ENCODE results near the gene ATP9A.
"Not testable (repeated sequence)": the region's sequence is repeated elsewhere in the genome, so short reads cannot be mapped to it uniquely, and the experiment has no call there.

Gene ATP9A

DNA sequence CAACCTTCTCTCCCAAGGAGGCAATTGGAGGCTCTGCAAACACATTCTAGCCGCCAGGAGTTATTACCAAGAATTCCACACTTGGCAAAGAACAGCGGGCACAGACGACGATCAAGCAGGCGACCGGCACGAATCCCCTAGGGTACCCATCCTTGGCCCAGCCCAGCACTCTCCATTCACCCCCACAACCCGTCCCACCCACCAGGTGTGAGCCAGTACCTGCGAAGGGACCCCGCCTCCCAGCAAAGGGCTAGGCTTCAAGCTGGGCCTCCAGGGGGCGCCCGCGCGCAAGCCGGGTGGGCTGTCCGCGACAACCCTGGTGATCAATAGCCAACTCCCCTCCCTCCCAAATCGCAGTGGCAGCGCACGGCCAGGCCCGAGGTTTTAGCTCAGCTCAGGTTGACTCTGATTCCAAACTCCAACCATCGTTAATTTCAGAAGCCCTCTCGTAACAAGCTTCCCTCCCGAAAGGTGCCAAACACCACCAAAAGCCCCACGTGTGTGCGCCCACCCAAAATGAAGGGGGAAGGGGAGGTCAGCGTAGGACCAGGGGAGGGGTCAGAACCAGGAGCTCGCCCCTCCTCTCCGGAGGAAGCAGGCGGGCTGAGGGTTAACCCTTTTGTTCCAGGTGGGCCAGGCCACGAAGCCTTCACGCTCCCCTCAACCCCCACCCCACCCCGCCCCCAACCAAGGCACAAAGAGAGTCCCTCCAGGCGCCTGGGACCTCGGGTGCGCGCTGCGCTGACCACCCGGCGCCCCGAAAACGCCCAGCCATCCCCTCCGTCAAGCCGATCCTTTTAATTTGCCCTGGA is 32.1 kb upstream of the ATP9A start:
- intact Hi-C loops (cut with DNase I) = no loop called here
- peak; percentile 21 to 88 (median 76) for DNase-seq

DNA sequence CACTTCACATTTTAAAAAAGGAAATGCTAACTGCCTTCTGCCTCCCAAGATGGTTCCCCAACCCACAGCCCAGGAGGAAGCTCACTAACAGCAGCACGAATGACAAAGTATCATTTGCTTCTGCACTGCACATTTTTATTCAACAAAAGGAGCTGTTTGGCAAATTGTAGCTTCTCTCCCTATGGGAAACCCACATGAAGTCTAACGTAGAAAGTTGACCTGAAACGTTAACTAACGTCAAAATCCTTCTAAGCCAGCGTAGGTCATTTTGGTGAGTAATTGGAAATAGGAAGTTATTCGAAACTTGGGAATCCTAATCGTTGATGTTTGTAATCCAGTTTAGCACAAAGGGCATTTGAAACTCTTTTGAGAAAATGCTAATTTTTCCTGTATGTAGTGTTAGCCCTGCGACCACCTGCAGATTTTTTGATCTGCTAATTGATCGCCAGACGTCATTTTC is 31.2 kb upstream of the ATP9A start:
- no peak for DNase-seq
- intact Hi-C loops (cut with DNase I) = no loop called here

DNA sequence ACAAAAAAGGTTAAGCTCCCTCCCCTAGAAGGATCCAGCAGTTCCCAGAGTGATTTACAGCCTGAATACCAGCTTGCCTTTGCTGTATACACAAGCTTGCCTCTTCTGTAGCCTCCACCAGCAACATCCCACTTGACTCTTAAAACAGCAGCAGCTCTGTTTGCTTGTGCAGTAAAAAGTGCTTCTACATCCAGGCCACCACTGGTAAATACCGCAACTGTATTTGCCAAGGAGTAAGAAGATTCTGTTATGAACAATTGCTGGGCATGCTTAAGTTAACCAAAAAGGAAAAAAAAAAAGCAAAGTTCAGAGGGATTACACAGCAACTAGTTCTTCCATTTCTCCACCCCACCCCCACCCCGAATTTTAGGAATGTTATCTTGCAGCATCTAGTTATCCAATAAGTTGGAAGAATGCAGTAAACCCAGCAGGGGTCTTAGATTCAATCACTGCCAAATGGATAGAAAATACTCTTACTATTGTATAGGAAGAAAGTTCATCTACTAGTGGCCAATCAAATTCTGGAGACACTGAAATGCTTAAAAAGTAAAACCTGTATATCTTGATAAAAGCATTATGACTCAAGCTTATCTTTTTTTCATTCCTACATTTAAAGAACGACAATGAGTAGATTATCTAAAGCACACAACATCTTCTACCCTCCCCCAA is 29.3 kb upstream of the ATP9A start:
- DNase-seq = no peak
- intact Hi-C loops (cut with DNase I) = no loop called here

DNA sequence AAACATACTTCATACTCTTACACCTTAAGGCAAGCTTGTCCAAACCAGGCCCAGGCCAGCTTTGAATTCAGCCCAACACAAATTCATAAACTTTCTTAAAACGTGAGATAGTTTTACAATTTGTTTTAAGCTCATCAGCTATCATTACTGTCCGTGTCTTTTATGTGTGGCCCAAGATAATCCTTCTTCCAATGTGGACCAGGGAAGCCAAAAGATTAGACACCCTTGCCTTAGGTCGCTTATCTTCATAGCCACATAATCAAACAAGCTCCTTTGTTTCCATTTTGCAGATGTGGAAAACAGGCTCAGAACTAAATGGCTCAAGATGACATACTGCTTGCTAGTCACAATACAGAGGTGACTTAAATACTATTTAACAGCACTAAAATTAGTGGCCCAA is 28.1 kb upstream of the ATP9A start:
- intact Hi-C loops (cut with DNase I) = no loop called here
- DNase-seq = no peak

DNA sequence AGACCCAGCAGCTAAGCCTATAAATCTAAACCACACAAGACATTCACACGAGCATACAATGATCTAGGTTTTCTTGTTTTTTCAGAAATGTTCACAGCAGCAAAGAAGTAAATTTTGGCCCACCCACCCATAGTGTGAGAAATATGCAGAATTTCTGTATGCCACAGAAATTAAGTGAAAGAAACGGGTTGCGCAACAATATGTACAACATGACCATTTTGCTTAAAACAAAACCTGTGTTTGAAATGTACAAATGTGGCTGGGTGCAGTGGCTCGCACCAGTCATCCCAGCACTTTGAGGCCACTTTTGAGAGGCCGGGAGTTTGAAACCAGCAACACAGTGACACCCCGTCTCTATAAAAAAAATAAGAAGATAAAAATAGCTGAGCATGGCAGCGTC is 24.8 kb upstream of the ATP9A start:
- no peak for DNase-seq
- intact Hi-C loops (cut with DNase I) = no loop called here

DNA sequence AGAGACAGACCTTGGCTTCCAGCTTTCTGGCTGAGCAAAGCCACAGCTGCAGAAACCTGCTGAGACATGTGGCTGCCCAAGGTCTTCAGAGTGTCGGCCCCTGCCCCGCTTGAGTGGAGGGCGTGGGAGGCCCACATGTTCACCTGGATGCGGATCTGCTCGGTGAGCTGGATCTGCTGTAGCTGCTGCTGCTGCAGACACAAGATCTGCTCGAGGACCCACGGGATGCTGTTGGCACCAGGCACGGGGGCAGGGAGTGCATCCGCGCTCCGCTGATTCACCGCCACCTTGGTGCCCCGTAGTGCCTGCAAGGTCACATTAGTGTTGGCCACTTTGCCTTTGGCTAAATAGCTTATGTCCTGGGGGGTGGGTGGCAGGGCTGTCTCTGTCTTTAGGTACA is 23.4 kb upstream of the ATP9A start:
- DNase-seq = no peak
- intact Hi-C loops (cut with DNase I) = no loop called here

DNA sequence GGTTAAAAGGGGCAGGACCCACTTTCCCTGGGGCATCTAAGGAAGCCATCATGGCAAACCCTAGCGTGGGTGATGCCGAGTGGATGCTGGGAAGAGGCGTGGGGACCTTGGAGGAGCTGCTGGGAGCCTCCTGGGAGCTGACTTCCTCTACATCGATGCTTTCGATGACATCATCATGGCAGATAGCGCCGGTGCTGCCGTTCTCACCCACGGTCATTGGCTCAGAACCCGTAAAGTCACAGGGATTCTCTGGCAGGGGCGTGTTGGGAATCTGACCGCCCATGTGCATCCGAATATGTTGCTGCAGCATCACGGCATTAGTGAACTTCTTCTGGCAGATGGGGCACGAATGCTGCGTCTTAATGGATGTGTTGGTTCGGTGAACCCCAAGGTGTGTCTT is 22.1 kb upstream of the ATP9A start:
- intact Hi-C loops (cut with DNase I) = no loop called here
- DNase-seq = no peak

DNA sequence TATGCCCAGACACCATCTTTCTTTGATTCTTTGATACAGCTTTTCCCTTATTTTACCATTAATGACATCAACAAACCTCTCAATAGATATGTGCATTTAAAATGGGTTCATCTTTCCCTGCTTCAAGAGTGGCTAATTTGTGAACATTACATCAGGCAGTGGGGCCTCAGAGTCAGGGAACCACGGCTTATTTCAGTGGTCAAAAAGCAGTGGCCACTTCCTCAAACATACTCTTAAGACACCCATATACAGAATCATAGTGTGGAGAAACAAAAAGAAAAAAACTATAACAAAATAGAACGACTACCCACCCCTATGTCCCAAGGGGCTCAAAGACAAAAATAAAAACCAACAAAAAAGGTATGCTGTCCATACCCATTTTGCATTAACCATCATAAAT is 21.2 kb upstream of the ATP9A start:
- intact Hi-C loops (cut with DNase I) = no loop called here
- no peak for DNase-seq

DNA sequence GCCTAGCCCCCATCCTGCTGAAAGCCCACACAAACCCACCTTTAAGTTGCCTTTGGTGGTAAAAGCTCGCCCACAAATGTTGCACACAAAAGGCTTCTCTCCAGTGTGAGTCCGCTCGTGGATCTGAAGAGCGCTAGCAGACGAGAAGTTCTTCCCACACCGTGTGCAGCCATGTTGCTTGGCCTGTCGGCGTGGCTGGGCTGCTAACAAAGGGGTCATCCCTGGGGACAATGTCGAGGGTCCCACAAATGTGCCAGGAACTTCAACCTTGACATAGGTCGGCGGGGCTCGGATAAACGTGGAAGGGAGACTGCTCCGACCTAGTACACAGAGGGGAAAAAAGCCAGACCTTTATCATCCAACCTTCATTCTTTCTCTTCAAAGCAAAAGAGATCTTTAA is 20.6 kb upstream of the ATP9A start:
- intact Hi-C loops (cut with DNase I) = no loop called here

DNA sequence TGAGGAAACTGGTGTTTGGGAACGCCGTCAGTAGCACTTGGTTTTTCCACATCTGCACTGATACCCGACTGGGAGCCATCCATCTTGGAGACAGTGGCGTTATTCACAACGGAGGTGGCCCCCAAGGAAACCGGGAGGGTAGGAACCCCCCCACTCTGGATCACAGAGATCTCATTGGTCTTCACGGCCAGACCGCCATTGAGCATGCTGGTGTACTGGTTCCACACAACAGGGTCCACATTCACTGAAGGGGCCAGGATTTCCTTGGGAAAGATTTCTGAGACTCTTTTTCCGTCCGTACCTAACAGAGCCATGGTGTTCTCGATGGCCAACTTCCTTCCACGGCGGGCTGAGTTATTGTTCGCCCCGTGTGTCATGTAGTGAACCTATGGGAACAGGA is 16.1 kb upstream of the ATP9A start:
- DNase-seq = no peak

More for the DNA sequence above, 20.6 kb upstream of the ATP9A start:
- no peak for DNase-seq

DNA sequence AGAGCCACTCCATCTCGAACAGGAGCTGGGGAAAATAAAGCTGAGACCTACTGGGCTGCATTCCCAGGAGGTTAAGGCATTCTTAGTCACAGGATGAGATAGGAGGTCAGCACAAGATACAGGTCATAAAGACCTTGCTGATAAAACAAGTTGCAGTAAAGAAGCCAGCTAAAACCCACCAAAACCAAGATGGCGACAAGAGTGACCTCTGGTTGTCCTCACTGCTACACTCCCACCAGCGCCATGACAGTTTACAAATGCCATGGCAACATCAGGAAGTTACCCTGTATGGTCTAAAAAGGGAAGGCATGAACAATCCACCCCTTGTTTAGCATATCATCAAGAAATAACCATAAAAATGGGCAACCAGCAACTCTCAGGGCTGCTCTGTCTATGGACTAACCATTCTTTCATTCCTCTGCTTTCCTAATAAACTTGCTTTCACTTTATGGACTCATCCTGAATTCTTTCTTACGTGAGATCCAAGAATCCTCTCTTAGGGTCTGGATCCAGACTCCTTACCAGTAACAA is 10.1 kb upstream of the ATP9A start:
- DNase-seq; intact Hi-C loops (cut with DNase I): not testable (repeated sequence)

More for the DNA sequence above, 16.1 kb upstream of the ATP9A start:
- intact Hi-C loops (cut with DNase I) = no loop called here

DNA sequence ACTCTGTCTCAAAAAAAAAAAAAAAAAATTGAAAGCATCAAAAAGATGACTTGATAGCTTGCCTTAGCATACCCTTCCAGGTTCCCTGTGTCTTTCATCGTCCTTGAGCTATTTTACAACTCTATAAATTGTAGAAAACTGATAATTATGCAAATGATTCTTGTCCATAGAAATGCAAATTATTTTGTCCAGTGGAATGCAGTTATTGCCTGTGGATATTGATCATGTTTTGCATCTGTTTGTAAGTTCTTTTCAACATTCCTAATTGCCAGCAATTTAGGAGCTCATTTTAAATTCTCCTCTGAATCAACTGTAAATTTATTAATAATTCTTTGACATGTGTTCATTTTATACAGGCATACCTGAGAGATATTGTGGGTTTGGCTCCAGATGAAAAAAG is 7.1 kb upstream of the ATP9A start:
- intact Hi-C loops (cut with DNase I) = no loop called here
- DNase-seq = no peak

DNA sequence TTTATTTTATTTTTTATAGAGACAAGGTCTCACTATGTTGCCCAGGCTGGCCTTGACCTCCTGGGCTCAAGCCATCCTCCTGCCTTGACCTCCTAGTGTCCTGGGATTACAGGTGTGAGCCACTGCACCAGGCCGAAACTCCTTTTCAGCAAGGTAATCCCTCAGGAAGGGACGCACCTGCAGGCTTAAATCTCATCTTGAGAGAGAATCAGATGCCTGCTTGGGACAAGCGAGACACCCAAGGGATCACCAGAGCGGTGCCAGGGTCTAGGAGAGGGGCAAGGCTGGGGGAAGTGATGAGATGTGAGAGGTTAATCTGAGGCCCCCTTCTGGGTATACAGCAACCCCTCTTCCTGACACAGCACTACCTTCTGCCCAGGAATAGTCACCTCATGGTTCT is 4.0 kb upstream of the ATP9A start:
- intact Hi-C loops (cut with DNase I) = no loop called here
- no peak for DNase-seq

DNA sequence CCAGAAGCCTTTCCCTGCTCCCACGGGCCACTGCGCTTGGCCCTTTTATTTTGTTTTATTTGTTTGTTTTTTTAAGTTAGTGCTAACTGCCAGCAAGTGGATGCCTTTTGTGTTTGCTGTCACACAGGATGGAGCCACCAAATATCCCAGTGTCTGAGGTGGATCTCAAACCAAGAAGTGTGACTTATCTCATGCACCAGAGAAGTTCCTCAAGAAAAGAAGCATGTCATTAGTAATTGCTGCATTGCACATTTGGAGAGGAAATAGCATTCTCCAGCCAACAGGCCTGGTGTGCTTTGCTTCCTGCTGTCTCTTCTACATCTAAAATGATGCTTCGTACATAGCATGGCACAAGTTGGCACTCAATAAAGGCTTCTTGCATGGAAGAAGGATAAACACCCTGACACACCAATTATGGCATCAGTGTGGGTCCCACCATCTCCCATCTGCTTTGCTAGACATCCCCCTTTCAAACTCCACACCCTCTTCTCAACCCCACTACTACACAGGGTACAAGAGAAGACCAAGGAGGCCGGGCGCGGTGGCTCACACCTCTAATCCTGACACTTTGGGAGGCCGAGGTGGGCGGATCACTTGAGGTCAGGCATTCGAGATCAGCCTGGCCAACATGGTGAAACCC is 1.9 kb upstream of the ATP9A start:
- intact Hi-C loops (cut with DNase I) = loop anchor here (10.0 kb wide), 1 partner anchor 75 kb away; no protein-coding TSS in a partner anchor
- no peak for DNase-seq

DNA sequence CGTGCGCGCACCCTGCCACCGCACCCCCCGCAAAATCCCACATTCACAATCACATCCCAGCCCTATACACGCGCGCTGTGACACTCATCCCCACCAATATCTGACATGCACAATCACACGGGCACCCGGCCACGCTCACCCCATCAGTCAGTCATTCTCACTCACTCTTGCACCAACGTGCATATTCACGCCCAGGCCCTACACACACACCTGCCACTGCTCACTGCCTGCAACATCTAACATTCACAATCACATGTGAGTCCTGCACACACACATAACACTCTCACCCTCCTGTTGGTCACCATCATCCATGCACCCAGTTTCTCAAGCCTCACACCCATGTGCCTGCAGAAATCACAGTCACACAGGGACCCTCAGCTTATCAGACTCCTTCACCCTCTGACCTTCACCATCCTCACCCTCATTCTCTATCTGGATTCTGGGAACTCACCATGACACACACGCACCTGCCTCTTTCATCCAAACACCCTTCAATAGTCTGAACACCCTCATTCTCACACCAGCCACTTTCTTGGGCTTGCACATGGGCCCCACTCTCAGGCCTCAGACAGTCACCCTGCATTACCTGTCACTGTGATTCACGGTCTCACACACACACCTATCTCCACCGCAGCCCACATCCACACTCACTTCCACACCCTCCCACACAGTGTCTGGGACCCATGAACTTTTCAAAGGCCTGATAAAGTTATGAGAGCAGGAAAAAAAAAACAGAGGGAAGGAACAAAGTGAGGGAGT is 748 bp upstream of the ATP9A start:
- intact Hi-C loops (cut with DNase I) = loop anchor here (10.0 kb wide), 1 partner anchor 74 kb away; no protein-coding TSS in a partner anchor
- peak in 35 of 42 donors; percentile 19 to 69 (median 40) for DNase-seq

DNA sequence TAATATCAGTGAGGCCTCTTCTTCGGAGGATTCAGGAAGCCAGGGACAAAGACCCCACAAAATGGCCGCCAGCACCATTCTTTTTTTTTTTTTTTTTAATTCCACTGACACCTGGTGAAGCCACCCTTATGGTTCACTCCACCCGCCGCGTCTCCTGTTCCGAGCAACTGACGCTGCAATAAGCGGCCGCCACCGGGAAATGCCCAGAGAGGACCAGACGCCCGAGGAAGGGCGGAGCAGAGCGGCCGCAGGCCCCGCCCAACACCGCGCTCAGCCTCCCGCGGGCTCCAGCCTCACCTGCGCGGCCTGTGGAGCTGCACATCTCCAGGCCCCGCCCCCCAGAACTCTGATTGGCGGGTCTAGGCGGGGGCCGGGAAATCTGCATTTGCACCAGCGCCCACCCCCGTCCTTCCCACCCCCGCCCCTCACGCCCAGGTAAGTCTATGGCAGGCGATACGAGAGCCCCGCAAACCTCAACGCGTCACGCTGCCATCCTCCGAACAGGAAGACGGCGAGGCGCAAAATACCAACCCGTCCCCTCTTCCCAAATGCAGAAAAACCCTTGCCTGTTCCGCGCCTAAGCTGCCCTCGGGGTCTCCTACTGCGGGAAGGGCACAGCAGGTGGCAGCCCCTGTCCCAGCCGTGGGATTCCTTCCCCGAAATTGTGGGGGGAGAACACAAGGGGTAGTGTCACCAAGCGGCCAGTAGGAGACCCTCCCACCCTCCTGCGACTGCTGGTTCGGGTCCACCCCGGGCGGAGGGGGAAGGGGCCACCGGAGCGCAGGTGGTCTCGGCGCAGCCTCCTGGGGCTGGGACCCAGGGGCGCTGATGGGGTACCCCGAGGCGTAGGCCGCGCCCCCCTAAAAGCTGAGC is 960 bp downstream of the ATP9A start:
- intact Hi-C loops (cut with DNase I) = loop anchor here (10.0 kb wide), 1 partner anchor 72 kb away; no protein-coding TSS in a partner anchor
- DNase-seq = peak; percentile 57 to 95 (median 86)

DNA sequence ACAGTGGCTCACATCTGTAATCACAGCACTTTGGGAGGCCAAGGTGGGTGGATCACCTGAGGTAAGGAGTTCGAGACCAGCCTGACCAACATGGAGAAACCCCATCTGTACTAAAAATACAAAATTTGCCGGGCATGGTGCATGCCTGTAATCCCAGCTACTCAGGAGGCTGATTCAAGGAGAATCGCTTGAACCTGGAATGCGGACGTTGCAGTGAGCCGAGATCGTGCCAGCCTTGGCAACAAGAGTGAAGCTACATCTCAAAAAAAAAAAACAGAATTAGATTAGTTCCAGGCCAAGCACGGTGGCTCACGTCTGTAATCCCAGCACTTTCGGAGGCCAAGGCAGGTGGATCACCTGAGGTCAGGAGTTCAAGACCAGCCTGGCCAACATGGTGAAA is 2.8 kb downstream of the ATP9A start:
- intact Hi-C loops (cut with DNase I) = loop anchor here (10.0 kb wide), 1 partner anchor 71 kb away; no protein-coding TSS in a partner anchor
- not testable (repeated sequence) for DNase-seq
